ENCODE data around the gene UMOD.

GRCh38 chr16:20318437-20318836 is 34.1 kb downstream of the UMOD start:
- no peak for TF ChIP-seq CTCF (IDR thresholded peaks at IDR 0.05; ENCODE audit: borderline replicate concordance, extremely low read depth, low read length, poor library complexity, severe bottlenecking)
- TF ChIP-seq EZH2 (IDR thresholded peaks at IDR 0.05; ENCODE audit: borderline replicate concordance, low read depth, low read length, severe bottlenecking), result no peak
